KMS-11 (cell line): ENCODE results near the gene EP400.

Experiments used
- H2AFZ ChIP-seq: fragments of 200-600 bp; sonication (generic); 2 replicates; pipeline ENCODE4 v1.6.1; 2016; ENCODE audit warnings: antibody characterized with exemption, mixed run types, low read depth
- H3K27ac ChIP-seq: fragments of 200-600 bp; sonication (generic); 2 replicates; pipeline ENCODE4 v1.6.1; 2016; ENCODE audit warnings: mild to moderate bottlenecking, mixed run types
- H3K27me3 ChIP-seq: fragments of 200-600 bp; sonication (generic); 2 replicates; pipeline ENCODE4 v1.6.1; 2017; ENCODE audit warnings: mild to moderate bottlenecking, low read depth, mixed run types, moderate library complexity; ENCODE audit not compliant: insufficient read depth
- H3K36me3 ChIP-seq: fragments of 200-600 bp; sonication (generic); 2 replicates; pipeline ENCODE4 v1.6.1; 2017; ENCODE audit warnings: mild to moderate bottlenecking, mixed run types; ENCODE audit not compliant: insufficient read depth
- H3K4me1 ChIP-seq: fragments of 200-600 bp; sonication (generic); 2 replicates; pipeline ENCODE4 v1.6.1; 2016; ENCODE audit warnings: mild to moderate bottlenecking, low read depth, mixed run types; ENCODE audit not compliant: poor library complexity, severe bottlenecking
- H3K4me2 ChIP-seq: fragments of 200-600 bp; sonication (generic); 2 replicates; pipeline ENCODE4 v1.7.0; 2016; ENCODE audit warnings: mild to moderate bottlenecking, mixed run types
- H3K4me3 ChIP-seq: fragments of 200-600 bp; sonication (generic); IDR thresholded peaks from 2 replicates; pipeline ENCODE4 v1.6.1; 2017; ENCODE audit warnings: low read depth, low read length, mixed read lengths; ENCODE audit not compliant: insufficient read depth
- H3K79me2 ChIP-seq: fragments of 200-600 bp; sonication (generic); 2 replicates; pipeline ENCODE4 v1.6.1; 2016; ENCODE audit warnings: low read depth, mixed run types; ENCODE audit not compliant: insufficient read depth
- H3K9ac ChIP-seq: fragments of 200-600 bp; sonication (generic); 2 replicates; pipeline ENCODE4 v1.6.1; 2016; ENCODE audit warnings: mild to moderate bottlenecking, mixed run types
- H4K20me1 ChIP-seq: fragments of 200-600 bp; sonication (generic); 2 replicates; pipeline ENCODE4 v1.6.1; 2016; ENCODE audit warnings: mild to moderate bottlenecking, mixed run types; ENCODE audit not compliant: insufficient read depth
- CTCF ChIP-seq: fragments of 200-600 bp; sonication (generic); conservative IDR thresholded peaks from 2 replicates; pipeline ENCODE4 v1.6.1; 2017; ENCODE audit warnings: low read depth, mild to moderate bottlenecking, antibody characterized with exemption, low read length, moderate library complexity, mixed read lengths

EP400 gene

DNA sequence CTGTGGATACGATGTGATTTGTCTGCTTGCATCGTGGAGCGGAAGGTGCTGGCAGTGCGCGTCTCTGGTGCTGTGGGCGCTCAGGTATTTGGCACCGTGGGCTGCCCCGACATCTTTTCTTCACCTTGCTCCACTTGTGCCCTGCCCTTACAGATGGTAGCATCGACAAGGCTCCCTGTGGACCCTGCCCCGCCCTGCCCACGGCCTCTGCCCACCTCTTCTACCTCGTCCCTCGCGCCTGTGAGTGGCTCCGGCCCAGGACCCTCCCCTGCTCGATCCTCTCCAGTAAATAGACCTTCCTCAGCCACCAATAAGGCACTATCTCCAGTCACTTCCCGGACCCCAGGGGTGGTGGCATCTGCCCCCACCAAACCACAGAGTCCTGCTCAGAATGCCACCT lies 36.6 kb downstream of the EP400 start:
- H4K20me1 ChIP-seq, result no peaks in the 10 kb centered on the region
- no peak overlapping the region for H3K27ac ChIP-seq
- no peaks in the 10 kb centered on the region for H3K27me3 ChIP-seq
- H3K4me2 ChIP-seq, result no peak overlapping the region
- H3K79me2 ChIP-seq, result no peaks in the 10 kb centered on the region
- H2AFZ ChIP-seq, result no peak overlapping the region
- no peak for TF ChIP-seq CTCF
- no peaks in the 10 kb centered on the region for H3K4me1 ChIP-seq
- no peaks in the 10 kb centered on the region for H3K36me3 ChIP-seq
- H3K9ac ChIP-seq, result no peak overlapping the region
- no peak overlapping the region for H3K4me3 ChIP-seq

- no peaks in the 10 kb centered on the region for H3K4me1 ChIP-seq
- no peak overlapping the region for H2AFZ ChIP-seq
- H3K9ac ChIP-seq, result no peak overlapping the region
- no peaks in the 10 kb centered on the region for H4K20me1 ChIP-seq
- H3K27me3 ChIP-seq, result no peaks in the 10 kb centered on the region
- no peak for TF ChIP-seq CTCF
- H3K79me2 ChIP-seq, result no peaks in the 10 kb centered on the region
- no peak overlapping the region for H3K4me2 ChIP-seq
- no peak overlapping the region for H3K27ac ChIP-seq
- H3K4me3 ChIP-seq, result no peak overlapping the region
- no peaks in the 10 kb centered on the region for H3K36me3 ChIP-seq
Observed at GRCh38 chr12:131986910-131987309, 37.2 kb downstream of the EP400 start.

DNA sequence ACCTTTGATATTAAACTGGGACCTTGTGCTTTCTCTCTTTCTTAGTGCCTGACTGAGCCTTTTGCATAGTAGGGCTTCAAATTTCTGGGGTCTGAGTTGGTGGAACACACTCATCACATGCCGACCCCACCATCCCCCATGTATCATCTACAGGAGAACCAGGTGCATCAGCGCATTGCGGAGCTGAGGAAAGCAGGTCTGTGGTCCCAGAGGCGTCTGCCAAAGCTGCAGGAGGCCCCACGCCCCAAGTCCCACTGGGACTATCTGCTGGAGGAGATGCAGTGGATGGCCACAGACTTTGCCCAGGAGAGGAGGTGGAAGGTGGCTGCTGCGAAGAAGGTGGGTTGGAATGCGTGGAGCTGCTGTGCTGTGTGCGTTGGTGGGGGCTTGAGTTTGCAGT lies 37.8 kb downstream of the EP400 start:
- TF ChIP-seq CTCF, result no peak
- Histone ChIP-seq H3K4me2 (no peak overlapping the region), H3K4me1 (no peaks in the 10 kb centered on the region), H3K36me3 (no peaks in the 10 kb centered on the region), H3K27ac (no peak overlapping the region), H3K9ac (no peak overlapping the region), H2AFZ (no peak overlapping the region), H3K79me2 (no peaks in the 10 kb centered on the region), H3K27me3 (no peaks in the 10 kb centered on the region), H4K20me1 (no peaks in the 10 kb centered on the region), H3K4me3 (no peak overlapping the region)

GRCh38 chr12:131988054-131988796 lies 38.5 kb downstream of the EP400 start:
- Histone ChIP-seq H4K20me1 (no peaks in the 10 kb centered on the region), H3K27ac (no peak overlapping the region), H3K9ac (no peak overlapping the region)

More at GRCh38 chr12:131988054-131988796, 38.5 kb downstream of the EP400 start:
- Histone ChIP-seq H3K27me3 (no peaks in the 10 kb centered on the region), H3K79me2 (no peaks in the 10 kb centered on the region), H3K4me3 (no peak overlapping the region), H3K4me1 (no peaks in the 10 kb centered on the region), H3K4me2 (no peak overlapping the region), H3K36me3 (no peaks in the 10 kb centered on the region), H2AFZ (no peak overlapping the region)
- no peak for TF ChIP-seq CTCF
